Mesenchymal stem cell (in vitro differentiated cells and primary cell): ENCODE results near the gene PRKCB.

Source experiments
- DNase-seq: peaks from one replicate; pipeline ENCODE4 v3.0.0-alpha.2; 2013
- H2AFZ ChIP-seq: one replicate; pipeline ENCODE4 v1.6.1; 2013; ENCODE audit warnings: low read depth, mild to moderate bottlenecking, control low read depth, inconsistent platforms, low read length, moderate library complexity
- H2AK5ac ChIP-seq: 2 replicates; pipeline ENCODE4 v1.6.1; 2013; ENCODE audit warnings: low read length, moderate library complexity, mild to moderate bottlenecking, inconsistent platforms; ENCODE audit not compliant: severe bottlenecking
- H2BK120ac ChIP-seq: one replicate; pipeline ENCODE4 v1.6.1; 2013; ENCODE audit warnings: low read depth, mild to moderate bottlenecking, inconsistent platforms, low read length, moderate library complexity
- H2BK12ac ChIP-seq, 2 experiments: one replicate each; pipeline ENCODE4 v1.6.1; 2013; ENCODE audit warnings: inconsistent platforms in 2 of 2, low read length in 2 of 2, mild to moderate bottlenecking in 2 of 2, moderate library complexity in 2 of 2, control low read depth in 1 of 2
- H2BK15ac ChIP-seq: one replicate; pipeline ENCODE4 v1.6.1; 2013; ENCODE audit warnings: mild to moderate bottlenecking, low read depth, inconsistent platforms; ENCODE audit not compliant: poor library complexity, severe bottlenecking
- H2BK5ac ChIP-seq: 2 replicates; pipeline ENCODE4 v1.6.1; 2013; ENCODE audit warnings: low read depth, mild to moderate bottlenecking, low read length, control low read depth, inconsistent platforms; ENCODE audit not compliant: poor library complexity, severe bottlenecking
- H3K14ac ChIP-seq, 2 experiments: one replicate each; pipeline ENCODE4 v1.6.1; 2013; ENCODE audit warnings: inconsistent platforms in 2 of 2, low read length in 2 of 2, control low read depth in 1 of 2, mild to moderate bottlenecking in 1 of 2, moderate library complexity in 1 of 2
- H3K18ac ChIP-seq, 2 experiments: one replicate each; pipeline ENCODE4 v1.6.1; 2013; ENCODE audit warnings: inconsistent platforms in 2 of 2, low read length in 2 of 2, control low read depth in 1 of 2, low read depth in 1 of 2, mild to moderate bottlenecking in 1 of 2
- H3K23ac ChIP-seq, 2 experiments: one replicate each; pipeline ENCODE4 v1.6.1; 2013; ENCODE audit warnings: inconsistent platforms in 2 of 2, low read length in 2 of 2, mild to moderate bottlenecking in 2 of 2, moderate library complexity in 2 of 2, control low read depth in 1 of 2
- H3K27ac ChIP-seq: 2 replicates; pipeline ENCODE4 v1.5.1; 2013; ENCODE audit warnings: mild to moderate bottlenecking, moderate library complexity, low read length, control low read depth, inconsistent platforms; ENCODE audit not compliant: poor library complexity, severe bottlenecking
- H3K27me3 ChIP-seq, 2 experiments: 2 replicates each; pipeline versions ENCODE4 v1.6.1 to v1.7.0; 2013; ENCODE audit warnings: low read length in 2 of 2, mild to moderate bottlenecking in 2 of 2, moderate library complexity in 2 of 2, control low read depth in 1 of 2, inconsistent platforms in 1 of 2; ENCODE audit not compliant: control insufficient read depth in 1 of 2, insufficient read depth in 1 of 2
- H3K36me3 ChIP-seq, 2 experiments: 2 replicates each; pipeline versions ENCODE4 v1.6.1 to v1.7.0; 2013; ENCODE audit warnings: low read length in 2 of 2, control low read depth in 1 of 2, inconsistent platforms in 1 of 2, low read depth in 1 of 2, mild to moderate bottlenecking in 1 of 2; ENCODE audit not compliant: insufficient read depth in 2 of 2, control insufficient read depth in 1 of 2
- H3K4ac ChIP-seq, 2 experiments: one replicate each; pipeline ENCODE4 v1.6.1; 2013; ENCODE audit warnings: inconsistent platforms in 2 of 2, low read length in 2 of 2, mild to moderate bottlenecking in 2 of 2, moderate library complexity in 2 of 2, control low read depth in 1 of 2, low read depth in 1 of 2
- H3K4me1 ChIP-seq: 2 replicates; pipeline ENCODE4 v1.6.1; 2013; ENCODE audit warnings: low read depth, low read length, control low read depth; ENCODE audit not compliant: control insufficient read depth, insufficient read depth
- H3K4me2 ChIP-seq: 2 replicates; pipeline ENCODE4 v1.6.1; 2013; ENCODE audit warnings: low read length, mild to moderate bottlenecking, inconsistent platforms; ENCODE audit not compliant: poor library complexity, severe bottlenecking
- H3K4me3 ChIP-seq, 2 experiments: 2 replicates each; pipeline versions ENCODE4 v1.5.1 to v1.7.0; 2013; ENCODE audit warnings: low read length in 2 of 2, mild to moderate bottlenecking in 2 of 2, control low read depth in 1 of 2, low read depth in 1 of 2; ENCODE audit not compliant: insufficient read depth in 1 of 2
- H3K79me1 ChIP-seq: replicated peaks from 2 replicates; pipeline ENCODE4 v1.6.1; 2013; ENCODE audit warnings: mild to moderate bottlenecking, control low read depth, low read length, inconsistent platforms; ENCODE audit not compliant: poor library complexity, severe bottlenecking
- H3K9ac ChIP-seq: 2 replicates; pipeline ENCODE4 v1.7.0; 2013; ENCODE audit warnings: mild to moderate bottlenecking, low read length, moderate library complexity
- H3K9me3 ChIP-seq: 2 replicates; pipeline ENCODE4 v1.7.0; 2013; ENCODE audit warnings: mild to moderate bottlenecking, low read length; ENCODE audit not compliant: control insufficient read depth
- H4K8ac ChIP-seq: one replicate; pipeline ENCODE4 v1.6.1; 2013; ENCODE audit warnings: inconsistent platforms, mild to moderate bottlenecking, low read length, moderate library complexity
- H4K91ac ChIP-seq: one replicate; pipeline ENCODE4 v1.6.1; 2013; ENCODE audit warnings: mild to moderate bottlenecking, low read length, inconsistent platforms
- WGBS: methylation state at CpG from one replicate; pipeline ENCODE4 v1.1.7; 2013; ENCODE audit warnings: mixed read lengths; 5-methylcytosine and 5-hydroxymethylcytosine counted together

The PRKCB gene

DNA sequence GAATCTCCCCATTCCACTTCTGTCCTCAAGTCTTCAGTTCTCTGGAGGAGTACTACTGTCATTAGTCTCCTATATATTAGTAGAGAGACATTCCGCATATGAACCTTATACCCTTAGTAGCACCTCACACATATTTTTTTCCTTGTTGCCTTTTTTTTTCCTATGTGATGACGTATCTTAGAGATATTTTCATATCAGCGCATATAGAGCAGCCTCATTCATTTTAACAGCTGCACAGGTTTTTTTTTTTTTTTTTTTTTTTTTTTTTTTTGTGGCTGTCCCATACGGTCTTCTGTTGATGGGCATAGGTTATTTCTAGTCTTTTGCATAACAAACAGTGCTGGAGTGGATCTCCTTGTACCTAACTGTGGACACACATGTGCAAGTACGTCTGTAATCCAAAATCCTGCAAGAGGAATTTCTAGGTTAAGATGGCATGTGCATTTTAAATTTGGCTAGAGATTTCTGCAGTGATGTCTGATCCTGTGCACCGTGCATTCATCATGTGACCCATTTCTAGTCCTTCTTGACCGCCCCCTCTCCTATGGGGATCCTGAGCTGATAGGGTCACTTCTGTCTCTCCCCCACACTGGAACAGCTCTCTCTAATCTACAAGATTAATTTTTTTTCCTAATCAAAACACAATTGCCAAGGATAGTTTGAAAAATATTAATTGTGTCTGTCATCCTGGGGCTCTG is 64.8 kb downstream of the PRKCB start:
- H3K4me1 ChIP-seq, result no peaks in the 10 kb centered on the region
- H3K4me3 ChIP-seq, result no peak overlapping the region
- 76% methylated on average over 6 of the region's 7 CpGs for WGBS
- H4K8ac ChIP-seq, result no peak overlapping the region
- no peak overlapping the region for H3K27ac ChIP-seq
- H3K4ac ChIP-seq, result no peak overlapping the region
- no peak overlapping the region for H2BK15ac ChIP-seq
- no peaks in the 10 kb centered on the region for H3K36me3 ChIP-seq
- H2AFZ ChIP-seq, result no peak overlapping the region
- H2BK12ac ChIP-seq, result no peak overlapping the region
- H3K9me3 ChIP-seq, result no peaks in the 10 kb centered on the region
- H3K14ac ChIP-seq, result no peak overlapping the region
- DNase-seq, result no peak
- H3K18ac ChIP-seq, result no peak overlapping the region
- H3K23ac ChIP-seq, result no peak overlapping the region
- no peak overlapping the region for H4K91ac ChIP-seq
- H2BK120ac ChIP-seq, result no peak overlapping the region
- no peak overlapping the region for H3K4me2 ChIP-seq
- no peaks in the 10 kb centered on the region for H3K27me3 ChIP-seq
- H3K79me1 ChIP-seq, result no peaks in the 10 kb centered on the region
- H2AK5ac ChIP-seq, result no peak overlapping the region
- no peak overlapping the region for H2BK5ac ChIP-seq
- H3K9ac ChIP-seq, result no peak overlapping the region

DNA sequence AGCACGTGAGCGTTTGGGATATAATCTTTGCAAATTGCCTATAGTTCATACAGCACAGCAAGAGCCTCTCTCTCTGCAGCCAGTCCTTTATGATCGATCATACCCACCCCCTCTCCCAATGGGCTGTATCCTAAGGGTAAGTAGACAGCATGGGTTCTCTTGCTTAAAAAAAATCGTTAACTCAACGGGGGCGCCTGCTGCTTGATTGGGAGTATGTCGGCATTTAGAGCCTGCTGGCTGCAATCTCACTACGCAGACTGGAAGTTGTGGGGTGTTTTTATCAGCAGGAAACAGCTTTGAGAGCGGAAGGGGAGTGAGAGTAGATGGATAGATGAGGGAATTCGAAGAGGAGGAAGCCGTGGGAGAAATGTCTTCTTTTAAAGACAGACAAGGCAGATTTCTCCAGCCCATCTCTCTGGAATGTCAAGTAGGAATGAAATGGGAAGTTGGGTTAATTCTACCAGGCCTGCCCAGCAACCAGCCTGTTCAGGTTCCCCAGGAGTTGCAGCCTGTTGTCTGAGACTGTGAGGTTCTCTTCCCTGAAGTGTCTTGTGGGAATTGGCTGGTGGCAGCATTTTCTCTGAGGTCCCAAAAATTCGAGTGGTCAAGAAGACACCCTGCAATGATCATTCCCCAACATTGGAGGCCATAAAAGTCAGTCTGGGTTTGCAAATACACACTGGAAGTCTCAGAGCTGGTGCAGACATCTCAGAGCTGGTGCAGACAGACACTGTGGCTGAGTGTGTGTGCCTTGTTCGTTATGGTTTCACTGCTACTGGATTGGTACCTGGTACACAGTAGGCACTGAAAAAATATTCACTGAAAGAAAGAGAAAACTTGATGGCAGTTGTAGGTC is 65.6 kb downstream of the PRKCB start:
- H3K23ac ChIP-seq, result no peak overlapping the region
- no peaks in the 10 kb centered on the region for H3K27me3 ChIP-seq
- no peak overlapping the region for H4K8ac ChIP-seq
- H2AFZ ChIP-seq, result no peak overlapping the region
- no peak overlapping the region for H3K14ac ChIP-seq
- H3K4me1 ChIP-seq, result no peaks in the 10 kb centered on the region
- H3K4me3 ChIP-seq, result no peak overlapping the region
- H3K36me3 ChIP-seq, result no peaks in the 10 kb centered on the region
- no peak overlapping the region for H2BK15ac ChIP-seq
- no peak overlapping the region for H2AK5ac ChIP-seq
- H3K9me3 ChIP-seq, result no peaks in the 10 kb centered on the region
- no peak overlapping the region for H3K4me2 ChIP-seq
- no peak overlapping the region for H3K9ac ChIP-seq
- H4K91ac ChIP-seq, result no peak overlapping the region
- no peak overlapping the region for H2BK120ac ChIP-seq
- H2BK12ac ChIP-seq, result no peak overlapping the region
- no peak overlapping the region for H3K27ac ChIP-seq
- H3K79me1 ChIP-seq, result no peaks in the 10 kb centered on the region
- no peak overlapping the region for H2BK5ac ChIP-seq
- WGBS, result 30% methylated on average over 9 of the region's 13 CpGs
- DNase-seq, result no peak
- no peak overlapping the region for H3K4ac ChIP-seq
- no peak overlapping the region for H3K18ac ChIP-seq

DNA sequence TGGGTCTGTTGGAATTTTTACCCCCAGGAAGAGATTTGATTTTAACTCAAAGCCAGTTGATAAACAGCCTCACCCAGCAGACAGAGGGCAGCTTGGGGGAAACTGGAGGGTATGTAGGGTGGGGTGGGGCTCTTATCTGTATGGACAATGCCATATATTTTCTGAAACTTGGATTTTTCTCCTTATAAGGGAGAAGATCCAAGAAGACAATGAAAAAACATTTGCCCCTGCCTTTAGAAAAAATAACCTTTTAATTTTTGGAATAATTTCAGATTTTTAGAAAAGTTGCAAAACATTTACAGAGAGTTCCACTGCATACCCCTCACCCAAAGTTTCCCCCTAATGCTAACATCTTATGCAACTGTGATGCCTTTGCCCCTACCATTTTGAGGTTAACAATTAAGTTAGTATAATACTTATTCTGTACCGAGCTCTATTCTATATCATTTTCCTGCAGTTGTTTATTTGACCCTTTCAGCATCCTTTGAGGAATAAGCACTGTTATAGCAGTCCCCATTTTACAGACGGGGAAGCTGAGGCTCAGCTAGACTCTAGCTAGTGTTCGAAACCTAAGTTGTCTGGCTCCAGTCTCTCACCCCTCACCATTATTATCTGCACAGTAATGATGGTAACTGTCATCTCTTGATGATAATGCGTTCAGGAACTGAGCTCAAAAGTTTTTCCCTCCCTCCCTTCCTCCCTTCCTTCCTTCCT is 66.4 kb downstream of the PRKCB start:
- Histone ChIP-seq H3K4me1 (no peaks in the 10 kb centered on the region), H2BK12ac (no peak overlapping the region), H3K79me1 (no peaks in the 10 kb centered on the region), H3K4me2 (no peak overlapping the region), H3K18ac (no peak overlapping the region), H3K23ac (no peak overlapping the region), H3K4me3 (no peak overlapping the region), H3K9me3 (no peaks in the 10 kb centered on the region), H2AK5ac (no peak overlapping the region), H2BK15ac (no peak overlapping the region), H3K27ac (no peak overlapping the region), H3K27me3 (no peaks in the 10 kb centered on the region), H3K14ac (no peak overlapping the region), H3K9ac (no peak overlapping the region), H2BK5ac (no peak overlapping the region), H2BK120ac (no peak overlapping the region), H4K8ac (no peak overlapping the region), H3K4ac (no peak overlapping the region), H3K36me3 (no peaks in the 10 kb centered on the region), H4K91ac (no peak overlapping the region), H2AFZ (no peak overlapping the region)
- 81% methylated on average over 3 of the region's 4 CpGs for WGBS
- DNase-seq, result no peak
